Measurements from ENCODE around the gene PDGFC. TPM values are rescaled to one million over a fixed set of nuclear protein-coding genes. Genes with fewer than 3 reads are reported as not detected.
A peak's percentile ranks its signal among the peaks of the same experiment; 100 is the strongest.

PDGFC gene
- polyA plus RNA-seq, 1 donor from 2014 or later, result 3.8 TPM

- no peaks in the 10 kb centered on the region for H3K36me3 ChIP-seq (ENCODE audit: insufficient read depth, low read length)
- no peaks in the 10 kb centered on the region for H3K9me3 ChIP-seq (ENCODE audit: low read length)
- H3K27ac ChIP-seq (ENCODE audit: low read length), result no peak overlapping the region
- no peak overlapping the region for H2AFZ ChIP-seq (ENCODE audit: low read depth, low read length)
- no peaks in the 10 kb centered on the region for H3K27me3 ChIP-seq (ENCODE audit: insufficient read depth, low read depth, low read length)
- H3K4me3 ChIP-seq (ENCODE audit: low read length), result no peak overlapping the region
- TF ChIP-seq EP300 (conservative IDR thresholded peaks at IDR 0.05; ENCODE audit: poor library complexity, severe bottlenecking), result peak; percentile 89
- no peak for TF ChIP-seq TAF1 (IDR thresholded peaks at IDR 0.05; ENCODE audit: low read depth)
- TF ChIP-seq MXI1 (conservative IDR thresholded peaks at IDR 0.05; ENCODE audit: poor library complexity, severe bottlenecking), result no peak
- no peak for TF ChIP-seq CTCF (IDR thresholded peaks at IDR 0.05; ENCODE audit: poor library complexity, severe bottlenecking)
- TF ChIP-seq RAD21 (conservative IDR thresholded peaks at IDR 0.05), result no peak
- TF ChIP-seq, protein P1, sequence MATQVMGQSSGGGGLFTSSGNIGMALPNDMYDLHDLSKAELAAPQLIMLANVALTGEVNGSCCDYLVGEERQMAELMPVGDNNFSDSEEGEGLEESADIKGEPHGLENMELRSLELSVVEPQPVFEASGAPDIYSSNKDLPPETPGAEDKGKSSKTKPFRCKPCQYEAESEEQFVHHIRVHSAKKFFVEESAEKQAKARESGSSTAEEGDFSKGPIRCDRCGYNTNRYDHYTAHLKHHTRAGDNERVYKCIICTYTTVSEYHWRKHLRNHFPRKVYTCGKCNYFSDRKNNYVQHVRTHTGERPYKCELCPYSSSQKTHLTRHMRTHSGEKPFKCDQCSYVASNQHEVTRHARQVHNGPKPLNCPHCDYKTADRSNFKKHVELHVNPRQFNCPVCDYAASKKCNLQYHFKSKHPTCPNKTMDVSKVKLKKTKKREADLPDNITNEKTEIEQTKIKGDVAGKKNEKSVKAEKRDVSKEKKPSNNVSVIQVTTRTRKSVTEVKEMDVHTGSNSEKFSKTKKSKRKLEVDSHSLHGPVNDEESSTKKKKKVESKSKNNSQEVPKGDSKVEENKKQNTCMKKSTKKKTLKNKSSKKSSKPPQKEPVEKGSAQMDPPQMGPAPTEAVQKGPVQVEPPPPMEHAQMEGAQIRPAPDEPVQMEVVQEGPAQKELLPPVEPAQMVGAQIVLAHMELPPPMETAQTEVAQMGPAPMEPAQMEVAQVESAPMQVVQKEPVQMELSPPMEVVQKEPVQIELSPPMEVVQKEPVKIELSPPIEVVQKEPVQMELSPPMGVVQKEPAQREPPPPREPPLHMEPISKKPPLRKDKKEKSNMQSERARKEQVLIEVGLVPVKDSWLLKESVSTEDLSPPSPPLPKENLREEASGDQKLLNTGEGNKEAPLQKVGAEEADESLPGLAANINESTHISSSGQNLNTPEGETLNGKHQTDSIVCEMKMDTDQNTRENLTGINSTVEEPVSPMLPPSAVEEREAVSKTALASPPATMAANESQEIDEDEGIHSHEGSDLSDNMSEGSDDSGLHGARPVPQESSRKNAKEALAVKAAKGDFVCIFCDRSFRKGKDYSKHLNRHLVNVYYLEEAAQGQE (IDR thresholded peaks at IDR 0.05; ENCODE audit: borderline replicate concordance), result no peak
- peak; percentile 69 for TF ChIP-seq POLR2AphosphoS5 (IDR thresholded peaks at IDR 0.05)
- TF ChIP-seq EZH2 (IDR thresholded peaks at IDR 0.05; ENCODE audit: borderline replicate concordance, insufficient read depth, low read length, poor library complexity, severe bottlenecking), result no peak
- no peak for TF ChIP-seq SMC3 (conservative IDR thresholded peaks at IDR 0.05; ENCODE audit: poor library complexity)
- no peaks in the 10 kb centered on the region for H3K79me2 ChIP-seq (replicated peaks; ENCODE audit: insufficient read depth, low read length)
- no peak overlapping the region for H3K4me2 ChIP-seq (ENCODE audit: low read length)
- H3K9me2 ChIP-seq (ENCODE audit: insufficient read depth, low read length), result no peaks in the 10 kb centered on the region
- H3K9ac ChIP-seq (ENCODE audit: low read length), result no peak overlapping the region
- H3F3A ChIP-seq (ENCODE audit: insufficient read depth, low read length, poor library complexity, severe bottlenecking), result no peaks in the 10 kb centered on the region
- no peaks in the 10 kb centered on the region for H4K20me1 ChIP-seq (ENCODE audit: insufficient read depth)
These were observed 242.2 kb downstream of the PDGFC start for GRCh38 chr4:156729416-156729815.

DNA sequence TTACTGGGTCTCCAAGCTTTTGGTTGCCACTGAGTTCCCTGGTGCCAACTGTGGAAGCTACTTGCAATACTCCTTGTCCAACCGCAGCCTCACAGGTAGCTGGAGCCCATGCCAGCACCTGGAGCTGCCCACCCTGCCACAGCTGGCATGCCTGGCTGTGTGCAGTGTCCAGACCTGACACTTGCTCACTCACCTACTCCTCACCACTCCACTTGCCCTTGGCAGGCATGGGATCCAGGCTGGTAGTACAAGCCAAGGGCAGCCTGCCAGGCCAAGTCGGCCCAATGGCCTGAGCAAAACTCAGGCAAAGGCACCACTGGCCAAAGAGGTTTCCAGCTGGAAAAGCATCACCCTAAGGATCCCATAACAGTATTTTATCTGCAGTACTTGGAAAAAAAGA is 246.3 kb downstream of the PDGFC start:
- H3K4me3 ChIP-seq (ENCODE audit: low read length), result no peak overlapping the region
- H3K4me2 ChIP-seq (ENCODE audit: low read length), result no peak overlapping the region
- no peak overlapping the region for H3K27ac ChIP-seq (ENCODE audit: low read length)
- no peaks in the 10 kb centered on the region for H3K36me3 ChIP-seq (ENCODE audit: insufficient read depth, low read length)
- no peaks in the 10 kb centered on the region for H3K9me3 ChIP-seq (ENCODE audit: low read length)
- no peak overlapping the region for H3K9ac ChIP-seq (ENCODE audit: low read length)
- H3K27me3 ChIP-seq (ENCODE audit: insufficient read depth, low read depth, low read length), result no peaks in the 10 kb centered on the region
- H2AFZ ChIP-seq (ENCODE audit: low read depth, low read length), result no peak overlapping the region
- no peak for TF ChIP-seq SMC3 (conservative IDR thresholded peaks at IDR 0.05; ENCODE audit: poor library complexity)
- no peaks in the 10 kb centered on the region for H3K79me2 ChIP-seq (replicated peaks; ENCODE audit: insufficient read depth, low read length)
- H3F3A ChIP-seq (ENCODE audit: insufficient read depth, low read length, poor library complexity, severe bottlenecking), result no peaks in the 10 kb centered on the region
- no peaks in the 10 kb centered on the region for H3K9me2 ChIP-seq (ENCODE audit: insufficient read depth, low read length)
- no peaks in the 10 kb centered on the region for H4K20me1 ChIP-seq (ENCODE audit: insufficient read depth)
